H9 (cell line): ENCODE measurements around the gene SLC12A8. TPM values are rescaled to one million over a fixed set of nuclear protein-coding genes. Genes with fewer than 3 reads are reported as not detected.

ENCODE experiments used
- DNase-seq: peaks from one replicate; pipeline ENCODE4 v3.0.0-alpha.2; 2017
- H2AFZ ChIP-seq: one replicate; pipeline ENCODE4 v1.6.1; 2013; ENCODE audit warnings: mild to moderate bottlenecking, low read length, control low read depth, moderate library complexity
- H2AK5ac ChIP-seq: 2 replicates; pipeline ENCODE4 v1.6.1; 2013; ENCODE audit warnings: low read length, control low read depth, mixed read lengths; ENCODE audit not compliant: insufficient read length
- H2BK120ac ChIP-seq: one replicate; pipeline ENCODE4 v1.6.1; 2013; ENCODE audit warnings: low read depth, mild to moderate bottlenecking, low read length, control low read depth, inconsistent platforms; ENCODE audit not compliant: poor library complexity, severe bottlenecking
- H2BK12ac ChIP-seq: 2 replicates; pipeline ENCODE4 v1.6.1; 2013; ENCODE audit warnings: low read length, control low read depth, mixed read lengths, low read depth; ENCODE audit not compliant: insufficient read length
- H2BK15ac ChIP-seq: 2 replicates; pipeline ENCODE4 v1.6.1; 2013; ENCODE audit warnings: low read depth, low read length, control low read depth
- H2BK20ac ChIP-seq: one replicate; pipeline ENCODE4 v1.6.1; 2013; ENCODE audit warnings: low read depth, mild to moderate bottlenecking, low read length, control low read depth, inconsistent platforms; ENCODE audit not compliant: poor library complexity, severe bottlenecking
- H2BK5ac ChIP-seq: 2 replicates; pipeline ENCODE4 v1.6.1; 2013; ENCODE audit warnings: low read length, control low read depth, mixed read lengths; ENCODE audit not compliant: insufficient read length
- H3K14ac ChIP-seq: 2 replicates; pipeline ENCODE4 v1.6.1; 2013; ENCODE audit warnings: low read length, control low read depth; ENCODE audit not compliant: insufficient read depth
- H3K18ac ChIP-seq: 2 replicates; pipeline ENCODE4 v1.6.1; 2013; ENCODE audit warnings: low read depth, mild to moderate bottlenecking, mixed read lengths, low read length, control low read depth; ENCODE audit not compliant: insufficient read length
- H3K23ac ChIP-seq: 2 replicates; pipeline ENCODE4 v1.6.1; 2013; ENCODE audit warnings: low read length, control low read depth, mixed read lengths, low read depth; ENCODE audit not compliant: insufficient read length
- H3K23me2 ChIP-seq: 2 replicates; pipeline ENCODE4 v1.6.1; 2013; ENCODE audit warnings: low read depth, mild to moderate bottlenecking, mixed read lengths, low read length, control low read depth; ENCODE audit not compliant: insufficient read length, poor library complexity, severe bottlenecking
- H3K27ac ChIP-seq: 2 replicates; pipeline ENCODE4 v1.5.1; 2013; ENCODE audit warnings: low read length, control low read depth, mixed read lengths, low read depth; ENCODE audit not compliant: insufficient read length
- H3K27me3 ChIP-seq: 2 replicates; pipeline ENCODE4 v1.6.1; 2013; ENCODE audit warnings: low read length, control low read depth, inconsistent platforms; ENCODE audit not compliant: insufficient read depth
- H3K4ac ChIP-seq: 2 replicates; pipeline ENCODE4 v1.6.1; 2013; ENCODE audit warnings: low read depth, mild to moderate bottlenecking, control low read depth, inconsistent platforms, low read length, moderate library complexity
- H3K4me1 ChIP-seq: 2 replicates; pipeline ENCODE4 v1.6.1; 2013; ENCODE audit warnings: low read length, control low read depth, inconsistent platforms; ENCODE audit not compliant: insufficient read depth
- H3K4me2 ChIP-seq: 2 replicates; pipeline ENCODE4 v1.6.1; 2013; ENCODE audit warnings: low read length, control low read depth, mixed read lengths; ENCODE audit not compliant: insufficient read length, insufficient read depth
- H3K56ac ChIP-seq: 2 replicates; pipeline ENCODE4 v1.6.1; 2013; ENCODE audit warnings: low read depth, mild to moderate bottlenecking, mixed read lengths, low read length, control low read depth; ENCODE audit not compliant: insufficient read length
- H3K79me1 ChIP-seq: 2 replicates; pipeline ENCODE4 v1.6.1; 2013; ENCODE audit warnings: low read depth, mild to moderate bottlenecking, moderate library complexity, low read length, control low read depth, inconsistent platforms; ENCODE audit not compliant: insufficient read depth, poor library complexity, severe bottlenecking
- H3K79me2 ChIP-seq: 2 replicates; pipeline ENCODE4 v1.6.1; 2013; ENCODE audit warnings: low read length, control low read depth, inconsistent platforms; ENCODE audit not compliant: insufficient read depth
- H3K9ac ChIP-seq: 2 replicates; pipeline ENCODE4 v1.6.1; 2013; ENCODE audit warnings: low read length, control low read depth, mixed read lengths; ENCODE audit not compliant: insufficient read length; ENCODE audit errors: extremely low read depth
- H3K9me3 ChIP-seq: one replicate; pipeline ENCODE4 v1.6.1; 2013; ENCODE audit warnings: low read depth, low read length, inconsistent platforms; ENCODE audit not compliant: control insufficient read depth
- H3T11ph ChIP-seq: one replicate; pipeline ENCODE4 v1.6.1; 2013; ENCODE audit warnings: mild to moderate bottlenecking, low read length, control low read depth, inconsistent platforms
- H4K20me1 ChIP-seq: one replicate; pipeline ENCODE4 v1.6.1; 2013; ENCODE audit not compliant: control insufficient read depth, insufficient read length, insufficient read depth
- H4K5ac ChIP-seq: 2 replicates; pipeline ENCODE4 v1.6.1; 2013; ENCODE audit warnings: low read depth, mild to moderate bottlenecking, mixed read lengths, low read length, control low read depth; ENCODE audit not compliant: insufficient read length
- H4K8ac ChIP-seq: replicated peaks from 2 replicates; pipeline ENCODE4 v1.6.1; 2013; ENCODE audit warnings: low read length, control low read depth, mixed read lengths, low read depth; ENCODE audit not compliant: insufficient read length
- H4K91ac ChIP-seq: 2 replicates; pipeline ENCODE4 v1.6.1; 2013; ENCODE audit warnings: low read depth, mild to moderate bottlenecking, moderate library complexity, mixed read lengths, low read length, control low read depth; ENCODE audit not compliant: insufficient read length
- H3K27ac Mint-ChIP-seq, 3 experiments: 2 replicates in 2 of 3; 3 replicates in 1 of 3; pipeline ENCODE4 v1.8.0; 2020 to 2021; ENCODE audit warnings: mixed read lengths in 3 of 3, mild to moderate bottlenecking in 1 of 3, moderate library complexity in 1 of 3
- H3K27me3 Mint-ChIP-seq: 2 replicates; pipeline ENCODE4 v1.8.0; 2021; ENCODE audit warnings: low read depth, mild to moderate bottlenecking, moderate library complexity, mixed read lengths
- H3K36me3 Mint-ChIP-seq, 3 experiments: 2 replicates in 2 of 3; 3 replicates in 1 of 3; pipeline ENCODE4 v1.8.0; 2020 to 2021; ENCODE audit warnings: low read depth in 3 of 3, mixed read lengths in 3 of 3; ENCODE audit not compliant: insufficient read depth in 1 of 3
- H3K4me1 Mint-ChIP-seq, 2 experiments: 2 replicates each; pipeline ENCODE4 v1.8.0; 2020; ENCODE audit warnings: mixed read lengths in 2 of 2
- H3K4me3 Mint-ChIP-seq, 2 experiments: 2 replicates in 1 of 2; 3 replicates in 1 of 2; pipeline ENCODE4 v1.8.0; 2020 to 2021; ENCODE audit warnings: mild to moderate bottlenecking in 2 of 2, mixed read lengths in 2 of 2, moderate library complexity in 1 of 2
- H3K9me3 Mint-ChIP-seq, 2 experiments: 2 replicates in 1 of 2; 3 replicates in 1 of 2; pipeline ENCODE4 v1.8.0; 2020; ENCODE audit warnings: mild to moderate bottlenecking in 2 of 2, mixed read lengths in 2 of 2, moderate library complexity in 1 of 2
- WGBS: extraction: QIAGEN DNeasy Blood & Tissue Kit; methylation state at CpG from one replicate; pipeline ENCODE4 v1.1.7; 2013; ENCODE audit warnings: missing lambda C conversion rate, low lambda C conversion rate, mixed read lengths; ENCODE audit not compliant: insufficient read length; ENCODE audit errors: extremely low coverage; 5-methylcytosine and 5-hydroxymethylcytosine counted together
- total RNA-seq: library from RNA; stranded (reverse); gene quantifications from 2 replicates; pipeline ENCODE4 v1.2.1, GENCODE V29; 2021
- TF ChIP-seq, protein P1 (sequence below): fragments of 200-600 bp; sonication (generic); conservative IDR thresholded peaks from 3 replicates; pipeline ENCODE4 v1.8.0; 2021; ENCODE audit warnings: antibody characterized with exemption, mild to moderate bottlenecking

SLC12A8 gene
- total RNA-seq, 1 experiment from 2014 or later = 8.2 TPM

DNA sequence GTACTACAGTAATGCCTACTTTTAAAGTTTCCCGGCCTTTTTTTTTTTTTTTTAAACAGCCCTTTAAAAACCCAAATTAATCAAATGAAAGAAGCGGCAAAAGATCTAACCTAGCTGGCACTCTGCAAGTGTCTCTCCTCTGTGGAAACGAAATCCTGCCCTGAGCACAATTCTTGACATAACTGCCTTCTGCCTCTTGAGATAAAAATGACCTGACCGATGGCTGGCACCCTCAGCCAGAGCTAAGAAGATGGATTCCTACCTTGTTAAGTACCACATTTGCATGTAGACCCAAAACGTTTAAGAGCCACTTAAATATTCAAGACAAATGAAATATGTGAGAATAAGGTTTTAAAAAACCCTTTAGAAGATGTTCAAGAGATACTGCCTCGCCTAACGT, 16.6 kb upstream of the SLC12A8 start:
- peaks cover 6% of the 10 kb centered on the region; the same call in 1 of the 2 replicates for H3K4me1 ChIP-seq
- H3K14ac ChIP-seq = no peak overlapping the region
- no peak overlapping the region for H3K56ac ChIP-seq
- no peak overlapping the region for H4K5ac ChIP-seq
- H3K18ac ChIP-seq = no peak overlapping the region
- no peak overlapping the region for H3K9ac ChIP-seq
- no peak overlapping the region for H2AK5ac ChIP-seq
- H3T11ph ChIP-seq = no peak overlapping the region
- WGBS = no CpG with 5 or more reads among the region's 7 CpGs
- H3K27me3 ChIP-seq = no peaks in the 10 kb centered on the region
- peaks cover 9 to 15% of the 10 kb centered on the region in 2 experiments for H3K4me1 Mint-ChIP-seq
- H4K91ac ChIP-seq = no peak overlapping the region
- DNase-seq = no peak
- TF ChIP-seq, protein P1, sequence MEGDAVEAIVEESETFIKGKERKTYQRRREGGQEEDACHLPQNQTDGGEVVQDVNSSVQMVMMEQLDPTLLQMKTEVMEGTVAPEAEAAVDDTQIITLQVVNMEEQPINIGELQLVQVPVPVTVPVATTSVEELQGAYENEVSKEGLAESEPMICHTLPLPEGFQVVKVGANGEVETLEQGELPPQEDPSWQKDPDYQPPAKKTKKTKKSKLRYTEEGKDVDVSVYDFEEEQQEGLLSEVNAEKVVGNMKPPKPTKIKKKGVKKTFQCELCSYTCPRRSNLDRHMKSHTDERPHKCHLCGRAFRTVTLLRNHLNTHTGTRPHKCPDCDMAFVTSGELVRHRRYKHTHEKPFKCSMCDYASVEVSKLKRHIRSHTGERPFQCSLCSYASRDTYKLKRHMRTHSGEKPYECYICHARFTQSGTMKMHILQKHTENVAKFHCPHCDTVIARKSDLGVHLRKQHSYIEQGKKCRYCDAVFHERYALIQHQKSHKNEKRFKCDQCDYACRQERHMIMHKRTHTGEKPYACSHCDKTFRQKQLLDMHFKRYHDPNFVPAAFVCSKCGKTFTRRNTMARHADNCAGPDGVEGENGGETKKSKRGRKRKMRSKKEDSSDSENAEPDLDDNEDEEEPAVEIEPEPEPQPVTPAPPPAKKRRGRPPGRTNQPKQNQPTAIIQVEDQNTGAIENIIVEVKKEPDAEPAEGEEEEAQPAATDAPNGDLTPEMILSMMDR = no peak
- H3K27ac ChIP-seq = no peak overlapping the region
- H3K79me1 ChIP-seq = no peaks in the 10 kb centered on the region
- H2BK12ac ChIP-seq = no peak overlapping the region
- H4K20me1 ChIP-seq = no peaks in the 10 kb centered on the region
- no peaks in the 10 kb centered on the region for H3K9me3 ChIP-seq
- no peak overlapping the region for H2BK120ac ChIP-seq
- no peaks in the 10 kb centered on the region for H3K79me2 ChIP-seq
- no peak overlapping the region for H2AFZ ChIP-seq
- H2BK15ac ChIP-seq = no peak overlapping the region
- H3K4me3 Mint-ChIP-seq = no peak overlapping the region
- no peak overlapping the region for H2BK5ac ChIP-seq
- peaks cover 2 to 17% (median 15%) of the 10 kb centered on the region in 3 experiments; a peak in 5 of 7 replicates for H3K36me3 Mint-ChIP-seq
- H3K4ac ChIP-seq = no peak overlapping the region
- no peaks in the 10 kb centered on the region for H3K27me3 Mint-ChIP-seq
- H3K23me2 ChIP-seq = no peaks in the 10 kb centered on the region
- no peak overlapping the region for H4K8ac ChIP-seq
- H3K4me2 ChIP-seq = no peak overlapping the region
- H2BK20ac ChIP-seq = no peak overlapping the region
- no peaks in the 10 kb centered on the region for H3K9me3 Mint-ChIP-seq
- no peak overlapping the region for H3K23ac ChIP-seq
- peak overlapping the region in 1 of 3 experiments; percentile 0; a peak in 1 of 7 replicates for H3K27ac Mint-ChIP-seq
